ENCODE results near the gene HOXB7. TPM values are rescaled to one million over a fixed set of nuclear protein-coding genes. Genes with fewer than 3 reads are reported as not detected.

The HOXB7 gene
- total RNA-seq = 1.7 and 2.0 TPM in 2 replicates

GRCh38 chr17:48610282-48611211 is at the start of gene HOXB7:
Gene HOXB7, minus strand, starts transcription at chr17:48611017. Its CDS starts 99 bp downstream, at chr17:48610918.

GRCh38 chr17:48626245-48627117 is 15.7 kb upstream of the HOXB7 start, which contains the start of gene HOXB9:
Gene HOXB9, minus strand, starts transcription at chr17:48626358. Its CDS starts 89 bp downstream, at chr17:48626269.

GRCh38 chr17:48615047-48615962 is 4.5 kb upstream of the HOXB7 start, which contains the start of gene HOXB8:
Gene HOXB8, minus strand, starts transcription at chr17:48615292. Its CDS starts 588 bp downstream, at chr17:48614704.

GRCh38 chr17:48604770-48605329 is 6.0 kb downstream of the HOXB7 start, which contains the start of gene HOXB6:
Gene HOXB6, minus strand, starts transcription at chr17:48604986. Its CDS starts 6,836 bp downstream, at chr17:48598150.

GRCh38 chr17:48593126-48593829 is 17.5 kb downstream of the HOXB7 start, which contains the start of gene HOXB5:
Gene HOXB5, minus strand, starts transcription at chr17:48593779. Its CDS starts 97 bp downstream, at chr17:48593682.

GRCh38 chr17:48589831-48590606 is 20.8 kb downstream of the HOXB7 start, which contains the start of gene HOXB3:
Gene HOXB3, minus strand, starts transcription at chr17:48590241. Its CDS starts 37,767 bp downstream, at chr17:48552474.

GRCh38 chr17:48577946-48578615 is 32.7 kb downstream of the HOXB7 start, which contains the start of gene HOXB4:
Gene HOXB4, minus strand, starts transcription at chr17:48578350. Its CDS starts 31 bp downstream, at chr17:48578319.

Other genes with a start within 250 kb of the HOXB7 start
- not detected in 2 replicates for gene SKAP1, start 180.8 kb downstream of the HOXB7 start, total RNA-seq
- not detected in 2 replicates for gene HOXB1, start 80.0 kb downstream of the HOXB7 start, total RNA-seq
- 8.7 and 10.4 TPM in 2 replicates for gene HOXB2, start 65.9 kb downstream of the HOXB7 start, total RNA-seq
- gene HOXB4, start 32.7 kb downstream of the HOXB7 start, total RNA-seq = 2.9 and 5.8 TPM in 2 replicates
- gene HOXB3, start 20.8 kb downstream of the HOXB7 start, total RNA-seq = 16.7 and 17.3 TPM in 2 replicates
- gene HOXB5, start 17.2 kb downstream of the HOXB7 start, total RNA-seq = under 0.01 and 0.29 TPM in 2 replicates
- gene HOXB6, start 6.0 kb downstream of the HOXB7 start, total RNA-seq = 0.73 and 0.83 TPM in 2 replicates
- gene HOXB8, start 4.3 kb upstream of the HOXB7 start, total RNA-seq = not detected in 2 replicates
- gene HOXB9, start 15.3 kb upstream of the HOXB7 start, total RNA-seq = under 0.01 TPM in 1 of 2 replicates, not detected in the other
- not detected in 2 replicates for gene PRAC1, start 111.5 kb upstream of the HOXB7 start, total RNA-seq
- gene PRAC2, start 112.2 kb upstream of the HOXB7 start, total RNA-seq = not detected in 2 replicates
- not detected in 2 replicates for gene HOXB13, start 117.7 kb upstream of the HOXB7 start, total RNA-seq
- under 0.01 and 0.58 TPM in 2 replicates for gene TTLL6, start 206.2 kb upstream of the HOXB7 start, total RNA-seq
- 48.1 and 67.9 TPM in 2 replicates for gene CALCOCO2, start 220.0 kb upstream of the HOXB7 start, total RNA-seq